Cerebellar nuclear complex (tissue), 1 donor: Measurements from ENCODE around the gene REN.
A peak's percentile ranks its signal among the peaks of the same experiment; 100 is the strongest.

ENCODE experiments used
- DNase-seq, 2 experiments: peaks; one replicate each; lab custom pipeline; 2025; lab: John Stamatoyannopoulos, UW

REN gene

DNA sequence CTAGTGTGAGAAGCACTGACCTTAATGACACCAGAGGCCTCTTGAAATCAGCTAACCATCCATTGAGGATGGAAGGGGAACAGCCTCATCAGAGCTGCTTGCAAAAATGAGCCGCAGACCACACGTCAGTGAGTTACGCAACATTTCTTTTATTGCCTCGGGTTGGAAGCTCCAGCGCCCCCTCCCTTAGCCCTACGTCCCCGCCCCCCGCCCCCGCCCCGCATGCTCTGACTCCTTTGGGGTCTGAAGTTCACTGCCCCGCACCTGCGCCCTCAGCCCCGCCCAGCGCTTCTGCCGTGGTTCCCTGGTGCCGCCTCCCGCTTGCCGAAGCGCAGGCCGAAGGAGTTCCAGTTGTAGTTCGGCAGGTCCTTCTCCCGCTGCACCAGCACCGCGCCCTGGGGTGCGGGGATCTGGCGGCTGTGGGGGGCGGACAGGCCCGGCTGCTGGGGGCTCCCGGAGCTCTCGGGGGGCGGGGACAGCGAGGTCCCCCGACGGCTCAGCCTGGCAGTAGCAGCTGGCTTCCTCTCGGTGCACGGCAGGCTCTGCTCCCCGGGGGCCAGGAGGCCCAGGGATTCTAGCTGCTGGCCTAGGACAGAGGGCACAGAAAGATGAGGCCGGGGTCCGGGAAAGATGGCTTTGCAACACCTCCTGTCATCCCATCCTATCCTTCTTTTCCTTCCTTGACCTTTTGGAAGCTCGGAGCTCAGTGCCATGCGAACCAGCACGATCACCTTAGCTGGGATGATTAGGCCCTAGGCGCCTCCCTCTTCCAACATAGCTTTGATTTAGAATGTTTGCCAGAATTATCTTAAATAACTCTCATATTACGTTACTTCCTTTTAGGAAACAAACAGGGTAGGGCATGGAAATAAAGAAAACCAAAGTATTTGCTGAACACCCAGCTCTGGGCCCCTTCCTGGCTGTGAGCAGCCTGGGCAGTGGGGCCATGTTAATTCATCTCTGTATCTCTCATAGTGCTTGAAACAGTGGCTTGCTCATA is 24.4 kb upstream of the REN start:
- DNase-seq: no peak

DNA sequence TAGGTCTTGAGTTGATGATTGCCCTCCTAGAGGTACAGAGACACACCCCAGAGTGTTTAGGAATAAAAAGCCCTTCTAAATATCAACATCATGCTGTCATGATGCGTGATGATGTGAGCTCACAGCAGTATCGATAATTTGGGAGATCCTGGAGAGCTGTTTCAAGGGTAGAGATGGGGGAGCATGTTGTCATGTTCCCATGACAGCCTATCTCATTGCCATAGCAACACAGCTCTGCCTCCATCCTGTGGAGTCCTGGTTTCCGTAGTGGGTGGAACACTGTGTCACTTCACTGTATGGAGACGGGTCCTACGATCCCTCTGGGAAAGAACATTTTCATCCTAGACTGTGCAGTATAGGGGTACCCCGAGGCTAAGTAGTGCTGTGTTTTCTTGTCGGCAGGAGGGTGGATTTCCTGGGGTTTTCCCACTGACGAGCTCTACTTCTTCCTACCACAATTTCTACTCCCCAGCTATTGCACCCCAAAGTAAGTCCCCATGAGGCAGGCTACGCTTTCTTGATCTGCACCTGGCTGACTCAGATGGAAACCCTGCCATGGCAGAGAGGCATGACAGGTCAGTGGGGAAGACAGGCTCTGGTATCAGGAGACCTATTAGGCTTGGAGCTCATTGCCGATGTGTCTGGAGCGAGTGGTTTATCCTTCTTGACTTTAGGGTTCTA is 23.0 kb upstream of the REN start:
- DNase-seq: no peak

DNA sequence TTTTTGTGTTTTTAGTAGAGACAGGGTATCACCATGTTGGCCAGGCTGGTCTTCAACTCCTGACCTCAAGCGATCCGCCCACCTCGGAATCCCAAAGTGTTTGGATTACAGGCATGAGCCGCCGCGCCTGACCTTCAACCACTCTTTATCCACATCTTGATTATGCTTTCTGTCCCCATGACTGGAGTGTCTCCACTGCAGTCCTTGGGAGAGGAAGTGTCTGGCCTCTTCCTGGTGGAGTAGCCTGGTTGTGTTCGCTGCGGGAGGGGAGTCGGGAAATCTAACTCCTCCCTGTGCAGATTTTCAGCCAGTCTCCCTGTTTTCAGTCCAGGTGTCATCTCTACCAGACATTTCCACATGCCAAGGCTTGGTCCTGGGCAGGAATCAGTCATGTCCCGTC is 20.5 kb upstream of the REN start:
- DNase-seq: no peak

DNA sequence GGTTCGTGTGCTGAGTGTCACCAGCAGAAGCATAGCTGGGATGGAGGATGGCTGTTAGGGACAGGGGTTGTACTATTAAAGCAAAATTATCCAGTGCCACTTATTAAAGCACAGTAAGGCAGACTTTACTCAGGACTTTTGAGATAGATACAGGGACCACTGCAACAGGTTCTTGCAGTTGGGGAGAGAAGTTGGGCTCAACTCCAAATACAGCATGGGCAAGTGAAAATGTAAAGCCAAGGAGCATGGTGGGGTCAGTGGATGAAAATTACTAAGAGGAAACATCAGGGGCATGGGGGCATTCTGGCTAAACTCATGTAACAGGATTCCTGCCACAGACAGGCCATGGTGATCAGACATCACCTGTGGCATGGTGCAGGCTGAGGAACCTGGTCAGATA is 15.0 kb upstream of the REN start:
- no peak for DNase-seq

DNA sequence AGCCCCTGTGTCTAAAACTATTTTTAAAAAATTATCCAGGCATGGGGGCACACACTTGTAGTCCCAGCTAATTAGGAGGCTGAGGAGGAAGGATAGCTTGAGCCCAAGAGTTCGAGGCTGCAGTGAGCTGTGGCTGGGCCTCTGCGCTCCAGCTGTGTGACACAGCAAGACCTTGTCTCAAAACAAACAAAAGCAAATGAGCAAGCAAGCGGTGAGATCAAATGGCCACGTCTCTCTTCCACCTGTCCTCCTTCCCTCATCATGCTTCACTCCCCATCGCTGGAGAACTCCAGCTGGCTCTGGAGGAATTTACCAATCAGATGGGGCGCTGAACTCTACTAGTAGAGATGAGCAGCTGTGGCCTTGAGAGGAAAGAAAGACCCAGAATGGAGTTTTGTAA is 14.0 kb upstream of the REN start:
- DNase-seq: no peak

DNA sequence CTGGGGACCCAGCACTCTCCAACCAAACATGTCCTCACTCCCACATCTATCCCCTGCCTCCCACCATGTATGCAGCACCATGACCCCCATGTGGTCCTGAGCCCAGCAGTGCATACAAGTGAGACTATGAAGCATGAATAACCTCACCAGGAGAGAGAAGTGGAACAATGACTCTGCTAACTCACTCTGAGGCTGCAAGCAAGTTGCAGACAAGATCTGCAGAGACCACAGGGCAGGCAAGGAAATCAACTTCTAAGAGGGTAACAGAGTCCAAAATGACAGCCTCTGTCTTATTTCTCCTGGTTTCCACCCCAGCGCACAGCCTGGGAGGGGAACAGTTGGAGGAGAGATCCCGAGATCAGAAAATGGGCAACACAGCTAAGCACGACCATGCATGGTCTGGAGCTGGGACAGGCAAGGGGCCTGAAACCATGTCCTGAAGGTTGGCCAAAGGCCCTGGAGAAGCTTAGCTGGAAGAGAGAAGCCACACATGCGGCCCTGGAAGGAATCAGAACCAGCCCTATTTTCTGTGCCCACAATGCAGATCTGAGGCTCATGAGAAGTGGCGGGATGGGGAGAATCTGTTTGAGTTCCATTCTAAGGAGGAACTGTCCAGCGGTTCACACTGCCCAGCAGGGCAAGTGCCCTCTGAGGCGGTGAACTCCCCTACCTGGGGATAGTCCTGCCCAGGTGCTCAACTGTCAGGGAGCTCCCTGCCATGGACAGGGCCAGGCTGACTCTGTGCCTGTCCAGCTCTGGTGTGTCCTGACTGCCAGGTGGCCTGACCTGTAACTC is 12.5 kb upstream of the REN start:
- DNase-seq: no peak

DNA sequence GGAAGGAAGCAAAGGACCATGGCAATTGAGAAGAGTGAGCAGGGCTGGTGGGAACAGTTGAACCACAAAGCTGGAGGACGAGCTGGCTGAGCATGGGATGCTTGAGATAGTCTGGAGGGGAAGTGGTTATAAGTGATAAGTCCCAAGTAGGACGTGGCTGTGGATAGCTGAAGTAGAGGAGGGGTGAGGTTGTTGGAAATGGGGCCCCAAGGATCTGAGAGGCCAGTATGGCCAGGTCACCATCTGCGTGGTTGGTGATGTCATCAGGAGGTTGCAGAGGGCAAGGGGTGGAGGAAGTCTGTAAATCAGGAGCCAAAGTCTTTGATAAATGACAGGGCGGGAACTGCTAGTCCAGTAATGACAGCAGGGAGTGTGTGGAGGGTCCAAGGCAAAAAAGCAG is 11.0 kb upstream of the REN start:
- no peak for DNase-seq

DNA sequence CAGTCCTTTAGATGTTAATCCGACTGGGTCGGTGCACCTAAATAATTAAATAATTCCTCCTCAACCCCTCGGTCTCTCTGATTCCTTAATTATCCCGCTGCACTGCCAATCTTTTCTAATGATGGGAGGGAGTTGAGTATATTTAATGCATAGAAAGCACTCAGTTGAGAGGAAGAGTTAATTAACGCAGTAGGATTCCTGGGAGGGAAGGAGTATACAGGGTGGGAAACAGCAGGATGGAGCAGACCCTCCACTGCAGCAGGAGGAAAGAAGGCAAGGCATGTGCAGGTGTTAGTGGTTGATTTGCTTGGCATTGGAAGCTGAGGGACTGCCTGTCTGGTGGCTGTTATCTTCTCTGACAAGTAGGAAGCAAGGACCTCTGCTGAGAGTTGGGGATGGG is 9.9 kb upstream of the REN start:
- no peak for DNase-seq

DNA sequence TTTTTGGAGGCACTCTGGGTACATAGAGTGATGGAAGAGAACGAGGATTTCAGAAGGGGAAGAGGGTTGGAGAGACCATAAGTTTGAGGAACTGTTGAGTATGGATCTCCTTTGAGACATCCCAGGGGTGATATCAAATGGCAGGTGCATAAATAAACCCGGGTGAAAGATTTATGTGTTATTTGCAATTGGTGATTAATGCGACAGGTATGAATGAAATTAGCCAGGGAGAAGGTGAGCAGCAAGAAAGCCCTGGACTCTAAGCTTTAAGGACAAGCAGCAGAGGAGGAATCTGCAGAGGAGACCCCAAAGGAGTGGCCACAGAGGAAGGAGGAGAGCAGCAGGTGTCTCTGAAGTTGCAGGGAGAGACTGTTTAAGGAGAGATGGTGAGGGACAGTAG is 8.8 kb upstream of the REN start:
- no peak for DNase-seq

DNA sequence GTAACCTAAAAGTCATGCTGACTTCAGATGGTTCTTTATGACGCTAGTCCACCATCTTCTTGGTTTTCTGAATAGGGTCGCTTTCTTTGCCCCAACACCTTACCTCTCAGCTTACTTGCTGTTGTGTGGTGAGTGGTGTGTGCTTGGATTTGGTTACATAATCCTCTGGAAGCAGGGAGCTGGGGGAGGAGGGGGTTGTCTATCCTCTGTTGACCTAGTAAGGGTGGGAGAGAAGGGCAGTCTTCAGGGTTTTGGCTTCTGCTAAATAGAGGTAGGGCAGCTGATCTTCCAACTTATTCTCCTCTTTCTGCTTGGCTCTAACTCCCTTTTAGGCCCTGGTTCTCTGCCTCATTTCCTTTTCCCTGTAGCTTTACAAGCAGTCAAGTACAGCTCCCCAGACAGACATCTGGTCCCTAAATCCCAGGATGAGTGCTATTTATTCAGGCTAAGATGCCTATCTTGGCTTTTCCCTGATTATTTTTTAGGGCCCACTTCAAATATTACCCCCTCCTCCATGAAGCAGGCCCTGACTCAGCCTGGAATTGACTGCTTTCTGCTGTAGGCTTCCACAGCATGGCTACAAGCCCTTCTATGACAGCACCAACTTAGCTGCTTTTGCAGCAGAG is 6.4 kb upstream of the REN start:
- no peak for DNase-seq

DNA sequence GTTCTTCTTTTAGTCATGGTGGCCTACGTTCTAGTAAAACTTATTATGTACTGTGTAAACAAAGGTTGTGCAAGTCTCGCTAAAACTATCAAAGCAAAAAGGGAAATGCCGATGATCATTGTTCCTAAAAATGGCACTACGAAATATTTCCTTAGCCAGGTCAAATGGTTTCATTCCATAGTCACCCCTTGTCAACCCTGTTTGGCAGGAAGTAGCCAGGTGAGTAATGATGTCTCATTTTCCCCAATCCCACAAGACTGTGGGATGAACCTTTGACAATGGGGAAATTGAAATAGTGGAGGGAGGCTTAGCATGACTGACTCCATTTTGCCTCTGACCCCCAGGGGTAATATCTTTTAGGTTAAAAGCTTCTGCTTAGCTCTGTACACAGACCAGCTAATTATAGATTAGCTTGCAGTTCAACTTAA is 5.6 kb upstream of the REN start:
- DNase-seq: no peak

DNA sequence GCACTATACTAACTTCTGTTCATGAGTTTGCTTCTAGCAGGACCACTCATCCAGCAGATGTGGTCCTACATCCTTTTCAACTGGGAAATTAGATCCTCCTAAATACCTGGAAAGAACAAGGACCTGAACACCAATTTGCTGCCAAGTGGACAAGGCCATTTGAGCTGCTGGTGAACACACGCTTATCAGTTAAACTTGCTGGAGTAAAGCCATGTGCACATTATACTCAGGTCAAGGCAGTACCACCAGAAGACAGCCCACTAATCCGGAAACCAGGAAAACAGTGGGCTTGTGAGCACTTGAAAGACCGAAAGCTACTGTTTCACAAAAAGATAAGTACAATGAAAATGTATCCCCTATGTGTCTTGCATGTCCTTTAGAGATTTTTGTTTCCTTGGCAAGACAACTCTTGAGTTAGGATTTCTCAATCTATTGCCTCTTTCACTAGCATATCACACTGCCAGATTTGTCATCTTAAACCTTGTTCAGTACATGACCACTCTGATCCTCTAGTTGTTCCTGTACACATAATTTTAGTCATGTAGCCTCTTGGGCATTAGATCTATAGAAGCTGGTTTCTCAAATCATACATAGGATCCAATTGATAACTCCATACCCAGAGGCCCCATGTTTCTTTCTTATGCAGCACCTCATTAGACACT is 4.5 kb upstream of the REN start:
- no peak for DNase-seq

DNA sequence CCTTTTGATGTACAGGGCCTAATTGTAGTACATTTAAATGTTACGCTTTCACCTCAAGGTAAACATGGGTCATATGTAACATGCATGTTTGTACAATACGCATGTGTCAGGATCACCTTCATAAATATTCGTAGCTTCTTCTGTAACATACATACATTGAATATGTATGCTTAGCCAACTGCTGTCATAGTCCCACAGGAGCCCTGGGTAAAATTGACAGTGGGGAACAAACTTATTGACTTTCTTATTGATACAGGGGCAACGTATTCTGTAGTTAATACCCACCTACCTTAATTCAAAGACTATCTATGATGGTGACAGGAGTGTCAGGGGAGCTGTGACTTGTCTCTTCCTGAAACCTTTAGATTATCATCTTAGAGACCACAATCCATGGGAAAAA is 3.7 kb upstream of the REN start:
- DNase-seq: no peak

DNA sequence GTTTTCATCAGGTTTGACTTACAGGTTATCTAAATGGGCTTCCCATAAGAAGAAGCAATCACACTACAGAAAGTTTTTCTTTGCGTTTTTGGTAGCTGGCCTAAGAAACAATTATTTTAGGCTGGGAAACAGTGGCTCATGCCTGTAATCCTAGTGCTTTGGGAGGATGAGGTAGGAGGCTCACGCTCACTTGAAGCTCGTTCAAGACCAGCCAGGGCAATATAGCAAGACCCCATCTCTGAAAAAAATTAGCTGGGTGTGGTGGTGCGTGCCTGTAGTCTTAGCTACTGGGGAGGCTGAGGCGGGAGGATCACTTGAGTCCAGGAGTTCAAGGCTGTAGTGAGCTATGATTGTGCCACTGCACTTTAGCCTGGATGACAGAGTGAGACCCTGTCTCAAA is 1.6 kb upstream of the REN start:
- no peak for DNase-seq

DNA sequence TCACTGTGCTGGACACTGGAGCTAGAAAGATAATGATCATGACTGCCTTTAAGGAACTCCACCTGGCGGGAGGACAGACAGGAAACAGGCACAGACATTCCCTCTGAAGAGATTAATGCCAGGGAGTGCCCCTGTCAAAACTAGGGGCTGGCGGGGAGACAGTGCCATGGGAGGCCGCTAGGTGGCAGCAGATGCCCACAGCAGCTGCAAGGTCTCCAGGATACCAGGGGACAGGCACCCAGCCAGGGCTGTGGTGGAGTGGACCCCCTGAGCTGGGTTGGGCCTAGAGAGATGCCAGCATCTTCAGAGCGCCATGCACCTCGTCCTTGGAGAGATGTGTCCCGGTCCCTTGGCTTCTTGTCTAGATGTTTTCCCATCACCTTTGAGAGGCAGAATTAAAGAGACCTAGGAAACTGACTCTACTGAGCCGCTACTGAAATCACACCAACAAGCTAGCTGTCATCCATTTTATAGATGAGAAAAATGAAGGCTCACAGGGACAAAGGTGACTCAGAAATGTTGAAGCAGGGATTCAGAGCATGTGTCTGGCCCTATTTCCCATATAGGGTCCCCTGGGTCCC is 3.6 kb downstream of the REN start:
- DNase-seq: peak in 1 of 2 experiments; percentile 19

DNA sequence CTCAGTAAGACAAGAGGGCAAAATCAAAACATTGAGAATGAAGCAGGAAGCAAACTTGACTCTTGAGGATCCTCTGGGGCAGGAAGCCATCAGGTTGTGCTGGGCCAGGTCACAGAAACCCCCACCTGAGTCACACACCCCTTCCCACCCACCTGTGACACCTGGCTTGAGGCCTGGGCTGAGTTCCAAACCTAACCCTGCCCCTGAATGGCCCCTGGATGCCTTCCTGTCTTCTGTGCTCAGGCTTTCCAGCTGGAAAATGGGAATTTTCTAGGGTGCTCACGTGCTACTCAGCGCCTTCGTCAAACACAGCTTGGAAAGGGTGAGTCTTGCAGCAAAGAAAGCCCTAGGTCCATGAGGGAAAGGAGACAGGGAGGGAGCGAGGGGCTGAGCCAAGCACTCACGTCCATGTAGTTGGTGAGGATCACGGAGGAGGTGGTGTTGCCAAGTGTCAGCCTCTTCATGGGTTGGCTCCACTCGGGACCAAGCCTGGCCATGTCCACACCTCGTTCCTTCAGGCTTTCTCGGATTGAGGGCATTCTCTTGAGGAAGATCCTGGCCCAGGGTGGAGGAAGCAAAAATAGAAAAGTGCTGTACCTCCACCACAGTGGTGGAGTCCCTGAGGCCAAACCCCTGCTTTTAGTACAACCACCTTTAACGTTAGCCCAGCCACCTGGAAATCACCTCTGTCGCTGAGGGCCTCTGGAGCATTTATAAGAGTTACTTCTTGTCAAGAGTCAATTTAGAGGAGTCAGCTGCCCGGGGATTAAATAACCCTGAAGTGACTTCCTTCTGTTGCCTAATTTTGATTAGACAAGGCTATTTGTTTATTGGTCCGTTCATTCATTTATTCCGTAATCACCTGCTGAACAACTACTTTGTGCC is 4.3 kb downstream of the REN start:
- DNase-seq: no peak

DNA sequence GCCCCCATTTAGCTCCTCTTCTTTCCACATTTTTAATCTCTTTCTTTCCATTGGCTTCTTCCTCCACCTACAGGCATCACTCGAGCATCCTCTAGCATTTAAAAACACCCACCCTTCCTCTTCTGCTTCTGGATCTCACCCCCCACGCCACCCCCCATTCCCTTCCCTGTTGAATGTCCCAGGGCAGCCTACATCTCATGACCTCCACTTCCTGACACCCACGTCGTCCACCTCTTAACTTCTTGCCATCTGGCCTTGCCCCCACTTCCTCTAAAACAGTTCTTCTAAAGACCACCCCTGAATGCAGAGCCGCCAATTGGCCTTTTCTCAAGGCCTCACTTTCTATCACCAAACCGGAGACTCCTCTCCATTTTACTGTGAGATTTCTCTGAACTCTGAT is 8.2 kb downstream of the REN start:
- no peak for DNase-seq

DNA sequence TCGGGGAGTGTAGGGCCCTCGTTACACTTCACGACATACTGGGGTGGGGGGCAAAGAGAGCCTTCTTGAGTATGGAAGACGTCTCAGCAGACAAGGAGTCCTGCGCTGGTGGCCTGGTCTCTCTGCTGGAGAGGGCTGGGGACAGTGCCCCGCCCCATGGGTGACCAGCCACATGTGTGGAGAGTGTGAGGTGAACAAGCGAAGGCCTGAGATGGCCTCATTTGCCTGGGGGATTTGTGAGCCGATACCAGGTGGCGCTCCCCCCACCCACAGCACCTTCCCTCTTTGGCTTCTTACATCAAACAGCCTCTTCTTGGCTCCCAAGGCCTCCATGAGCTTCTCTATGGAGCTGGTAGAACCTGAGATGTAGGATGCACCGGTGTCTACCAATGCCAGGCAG is 10.3 kb downstream of the REN start:
- no peak for DNase-seq

DNA sequence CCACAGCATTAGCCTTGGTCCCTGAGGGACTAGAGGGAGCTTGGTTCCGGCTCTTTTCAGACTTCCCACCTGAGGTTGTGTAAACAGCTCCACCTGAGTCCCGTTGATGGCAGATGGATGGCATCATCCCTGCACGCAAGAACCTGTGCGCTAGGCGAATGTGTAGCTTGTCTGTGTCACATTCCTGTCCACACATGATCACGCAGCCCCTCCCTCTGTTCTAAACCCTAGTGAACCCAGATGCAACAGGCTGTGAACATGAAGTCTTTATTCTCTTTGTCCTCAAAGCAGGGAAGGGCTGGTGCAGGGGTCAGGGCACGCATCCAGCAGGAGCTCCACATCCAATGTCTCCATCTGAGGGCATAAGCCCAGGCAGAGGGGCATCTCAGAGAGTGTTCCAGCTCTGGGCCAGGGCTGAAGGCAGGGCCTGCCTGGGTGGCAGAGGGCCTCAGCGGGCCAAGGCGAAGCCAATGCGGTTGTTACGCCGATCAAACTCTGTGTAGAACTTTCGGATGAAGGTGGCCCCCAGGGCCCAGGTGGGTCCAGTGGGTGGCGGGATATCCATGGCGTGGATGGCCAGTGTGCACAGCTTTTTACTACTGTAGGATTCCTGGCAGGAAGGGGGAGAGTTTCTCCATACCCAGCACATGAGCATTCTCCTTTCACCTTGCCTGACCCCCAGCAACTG is 11.4 kb downstream of the REN start:
- no peak for DNase-seq

DNA sequence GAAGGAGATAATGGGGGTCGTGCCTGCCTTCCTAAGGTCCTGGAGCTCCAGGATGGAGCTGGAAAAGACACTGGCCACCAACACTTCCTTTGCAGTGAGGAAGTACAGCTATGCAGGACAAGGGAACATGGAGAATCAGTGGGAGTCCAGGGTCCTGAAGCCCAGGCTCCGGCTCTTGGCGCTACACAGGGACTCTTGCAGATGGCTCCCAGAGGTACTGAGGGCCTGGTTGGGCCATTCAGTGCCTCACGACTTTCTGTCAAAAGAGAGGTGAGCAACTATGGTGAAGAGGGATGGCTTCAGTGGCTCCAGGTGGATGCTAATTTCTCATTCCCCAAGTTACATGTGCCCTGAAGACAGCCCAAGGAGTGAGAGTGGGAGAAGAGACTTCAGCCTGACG is 12.5 kb downstream of the REN start:
- DNase-seq: no peak
